H9 (cell line): ENCODE measurements around the gene HVCN1. TPM values are rescaled to one million over a fixed set of nuclear protein-coding genes. Genes with fewer than 3 reads are reported as not detected.

Experiments
- DNase-seq: peaks from one replicate; pipeline ENCODE4 v3.0.0-alpha.2; 2017
- H2AFZ ChIP-seq: one replicate; pipeline ENCODE4 v1.6.1; 2013; ENCODE audit warnings: mild to moderate bottlenecking, low read length, control low read depth, moderate library complexity
- H2AK5ac ChIP-seq: 2 replicates; pipeline ENCODE4 v1.6.1; 2013; ENCODE audit warnings: low read length, control low read depth, mixed read lengths; ENCODE audit not compliant: insufficient read length
- H2BK120ac ChIP-seq: one replicate; pipeline ENCODE4 v1.6.1; 2013; ENCODE audit warnings: low read depth, mild to moderate bottlenecking, low read length, control low read depth, inconsistent platforms; ENCODE audit not compliant: poor library complexity, severe bottlenecking
- H2BK12ac ChIP-seq: 2 replicates; pipeline ENCODE4 v1.6.1; 2013; ENCODE audit warnings: low read length, control low read depth, mixed read lengths, low read depth; ENCODE audit not compliant: insufficient read length
- H2BK15ac ChIP-seq: 2 replicates; pipeline ENCODE4 v1.6.1; 2013; ENCODE audit warnings: low read depth, low read length, control low read depth
- H2BK20ac ChIP-seq: one replicate; pipeline ENCODE4 v1.6.1; 2013; ENCODE audit warnings: low read depth, mild to moderate bottlenecking, low read length, control low read depth, inconsistent platforms; ENCODE audit not compliant: poor library complexity, severe bottlenecking
- H2BK5ac ChIP-seq: 2 replicates; pipeline ENCODE4 v1.6.1; 2013; ENCODE audit warnings: low read length, control low read depth, mixed read lengths; ENCODE audit not compliant: insufficient read length
- H3K14ac ChIP-seq: 2 replicates; pipeline ENCODE4 v1.6.1; 2013; ENCODE audit warnings: low read length, control low read depth; ENCODE audit not compliant: insufficient read depth
- H3K18ac ChIP-seq: 2 replicates; pipeline ENCODE4 v1.6.1; 2013; ENCODE audit warnings: low read depth, mild to moderate bottlenecking, mixed read lengths, low read length, control low read depth; ENCODE audit not compliant: insufficient read length
- H3K23ac ChIP-seq: 2 replicates; pipeline ENCODE4 v1.6.1; 2013; ENCODE audit warnings: low read length, control low read depth, mixed read lengths, low read depth; ENCODE audit not compliant: insufficient read length
- H3K23me2 ChIP-seq: 2 replicates; pipeline ENCODE4 v1.6.1; 2013; ENCODE audit warnings: low read depth, mild to moderate bottlenecking, mixed read lengths, low read length, control low read depth; ENCODE audit not compliant: insufficient read length, poor library complexity, severe bottlenecking
- H3K27ac ChIP-seq: 2 replicates; pipeline ENCODE4 v1.5.1; 2013; ENCODE audit warnings: low read length, control low read depth, mixed read lengths, low read depth; ENCODE audit not compliant: insufficient read length
- H3K27me3 ChIP-seq: 2 replicates; pipeline ENCODE4 v1.6.1; 2013; ENCODE audit warnings: low read length, control low read depth, inconsistent platforms; ENCODE audit not compliant: insufficient read depth
- H3K4ac ChIP-seq: 2 replicates; pipeline ENCODE4 v1.6.1; 2013; ENCODE audit warnings: low read depth, mild to moderate bottlenecking, control low read depth, inconsistent platforms, low read length, moderate library complexity
- H3K4me1 ChIP-seq: 2 replicates; pipeline ENCODE4 v1.6.1; 2013; ENCODE audit warnings: low read length, control low read depth, inconsistent platforms; ENCODE audit not compliant: insufficient read depth
- H3K4me2 ChIP-seq: 2 replicates; pipeline ENCODE4 v1.6.1; 2013; ENCODE audit warnings: low read length, control low read depth, mixed read lengths; ENCODE audit not compliant: insufficient read length, insufficient read depth
- H3K56ac ChIP-seq: 2 replicates; pipeline ENCODE4 v1.6.1; 2013; ENCODE audit warnings: low read depth, mild to moderate bottlenecking, mixed read lengths, low read length, control low read depth; ENCODE audit not compliant: insufficient read length
- H3K79me1 ChIP-seq: 2 replicates; pipeline ENCODE4 v1.6.1; 2013; ENCODE audit warnings: low read depth, mild to moderate bottlenecking, moderate library complexity, low read length, control low read depth, inconsistent platforms; ENCODE audit not compliant: insufficient read depth, poor library complexity, severe bottlenecking
- H3K79me2 ChIP-seq: 2 replicates; pipeline ENCODE4 v1.6.1; 2013; ENCODE audit warnings: low read length, control low read depth, inconsistent platforms; ENCODE audit not compliant: insufficient read depth
- H3K9ac ChIP-seq: 2 replicates; pipeline ENCODE4 v1.6.1; 2013; ENCODE audit warnings: low read length, control low read depth, mixed read lengths; ENCODE audit not compliant: insufficient read length; ENCODE audit errors: extremely low read depth
- H3K9me3 ChIP-seq: one replicate; pipeline ENCODE4 v1.6.1; 2013; ENCODE audit warnings: low read depth, low read length, inconsistent platforms; ENCODE audit not compliant: control insufficient read depth
- H3T11ph ChIP-seq: one replicate; pipeline ENCODE4 v1.6.1; 2013; ENCODE audit warnings: mild to moderate bottlenecking, low read length, control low read depth, inconsistent platforms
- H4K20me1 ChIP-seq: one replicate; pipeline ENCODE4 v1.6.1; 2013; ENCODE audit not compliant: control insufficient read depth, insufficient read length, insufficient read depth
- H4K5ac ChIP-seq: 2 replicates; pipeline ENCODE4 v1.6.1; 2013; ENCODE audit warnings: low read depth, mild to moderate bottlenecking, mixed read lengths, low read length, control low read depth; ENCODE audit not compliant: insufficient read length
- H4K8ac ChIP-seq: replicated peaks from 2 replicates; pipeline ENCODE4 v1.6.1; 2013; ENCODE audit warnings: low read length, control low read depth, mixed read lengths, low read depth; ENCODE audit not compliant: insufficient read length
- H4K91ac ChIP-seq: 2 replicates; pipeline ENCODE4 v1.6.1; 2013; ENCODE audit warnings: low read depth, mild to moderate bottlenecking, moderate library complexity, mixed read lengths, low read length, control low read depth; ENCODE audit not compliant: insufficient read length
- H3K27ac Mint-ChIP-seq, 3 experiments: 2 replicates in 2 of 3; 3 replicates in 1 of 3; pipeline ENCODE4 v1.8.0; 2020 to 2021; ENCODE audit warnings: mixed read lengths in 3 of 3, mild to moderate bottlenecking in 1 of 3, moderate library complexity in 1 of 3
- H3K27me3 Mint-ChIP-seq: 2 replicates; pipeline ENCODE4 v1.8.0; 2021; ENCODE audit warnings: low read depth, mild to moderate bottlenecking, moderate library complexity, mixed read lengths
- H3K36me3 Mint-ChIP-seq, 3 experiments: 2 replicates in 2 of 3; 3 replicates in 1 of 3; pipeline ENCODE4 v1.8.0; 2020 to 2021; ENCODE audit warnings: low read depth in 3 of 3, mixed read lengths in 3 of 3; ENCODE audit not compliant: insufficient read depth in 1 of 3
- H3K4me1 Mint-ChIP-seq, 2 experiments: 2 replicates each; pipeline ENCODE4 v1.8.0; 2020; ENCODE audit warnings: mixed read lengths in 2 of 2
- H3K4me3 Mint-ChIP-seq, 2 experiments: 2 replicates in 1 of 2; 3 replicates in 1 of 2; pipeline ENCODE4 v1.8.0; 2020 to 2021; ENCODE audit warnings: mild to moderate bottlenecking in 2 of 2, mixed read lengths in 2 of 2, moderate library complexity in 1 of 2
- H3K9me3 Mint-ChIP-seq, 2 experiments: 2 replicates in 1 of 2; 3 replicates in 1 of 2; pipeline ENCODE4 v1.8.0; 2020; ENCODE audit warnings: mild to moderate bottlenecking in 2 of 2, mixed read lengths in 2 of 2, moderate library complexity in 1 of 2
- WGBS: extraction: QIAGEN DNeasy Blood & Tissue Kit; methylation state at CpG from one replicate; pipeline ENCODE4 v1.1.7; 2013; ENCODE audit warnings: missing lambda C conversion rate, low lambda C conversion rate, mixed read lengths; ENCODE audit not compliant: insufficient read length; ENCODE audit errors: extremely low coverage; 5-methylcytosine and 5-hydroxymethylcytosine counted together
- total RNA-seq: library from RNA; stranded (reverse); gene quantifications from 2 replicates; pipeline ENCODE4 v1.2.1, GENCODE V29; 2021
- TF ChIP-seq, protein P1 (sequence below): fragments of 200-600 bp; sonication (generic); conservative IDR thresholded peaks from 3 replicates; pipeline ENCODE4 v1.8.0; 2021; ENCODE audit warnings: antibody characterized with exemption, mild to moderate bottlenecking

HVCN1 gene
- total RNA-seq, 1 experiment from 2014 or later, result 5.2 TPM

- Histone ChIP-seq H2BK12ac (no peak overlapping the region), H3K4me2 (no peak overlapping the region), H3T11ph (no peak overlapping the region), H3K18ac (no peak overlapping the region), H2BK20ac (no peak overlapping the region), H3K79me1 (no peaks in the 10 kb centered on the region), H3K9me3 (no peaks in the 10 kb centered on the region), H3K23me2 (no peaks in the 10 kb centered on the region), H4K5ac (no peak overlapping the region), H2AK5ac (no peak overlapping the region), H3K56ac (no peak overlapping the region), H4K20me1 (no peaks in the 10 kb centered on the region), H3K4ac (no peak overlapping the region), H3K9ac (no peak overlapping the region), H3K23ac (no peak overlapping the region), H3K27me3 (no peaks in the 10 kb centered on the region), H2BK120ac (no peak overlapping the region), H3K79me2 (no peaks in the 10 kb centered on the region), H2AFZ (no peak overlapping the region), H3K27ac (no peak overlapping the region), H2BK15ac (no peak overlapping the region), H2BK5ac (no peak overlapping the region), H4K91ac (no peak overlapping the region), H4K8ac (no peak overlapping the region), H3K4me1 (no peaks in the 10 kb centered on the region), H3K14ac (no peak overlapping the region)
- TF ChIP-seq, protein P1, sequence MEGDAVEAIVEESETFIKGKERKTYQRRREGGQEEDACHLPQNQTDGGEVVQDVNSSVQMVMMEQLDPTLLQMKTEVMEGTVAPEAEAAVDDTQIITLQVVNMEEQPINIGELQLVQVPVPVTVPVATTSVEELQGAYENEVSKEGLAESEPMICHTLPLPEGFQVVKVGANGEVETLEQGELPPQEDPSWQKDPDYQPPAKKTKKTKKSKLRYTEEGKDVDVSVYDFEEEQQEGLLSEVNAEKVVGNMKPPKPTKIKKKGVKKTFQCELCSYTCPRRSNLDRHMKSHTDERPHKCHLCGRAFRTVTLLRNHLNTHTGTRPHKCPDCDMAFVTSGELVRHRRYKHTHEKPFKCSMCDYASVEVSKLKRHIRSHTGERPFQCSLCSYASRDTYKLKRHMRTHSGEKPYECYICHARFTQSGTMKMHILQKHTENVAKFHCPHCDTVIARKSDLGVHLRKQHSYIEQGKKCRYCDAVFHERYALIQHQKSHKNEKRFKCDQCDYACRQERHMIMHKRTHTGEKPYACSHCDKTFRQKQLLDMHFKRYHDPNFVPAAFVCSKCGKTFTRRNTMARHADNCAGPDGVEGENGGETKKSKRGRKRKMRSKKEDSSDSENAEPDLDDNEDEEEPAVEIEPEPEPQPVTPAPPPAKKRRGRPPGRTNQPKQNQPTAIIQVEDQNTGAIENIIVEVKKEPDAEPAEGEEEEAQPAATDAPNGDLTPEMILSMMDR, result no peak
- Mint-ChIP-seq H3K36me3 (peaks cover 0 to 4% (median 0%) of the 10 kb centered on the region in 3 experiments; a peak in 2 of 7 replicates), H3K27ac (peak overlapping the region in 1 of 3 experiments; percentile 76; a peak in 3 of 7 replicates), H3K4me1 (peaks cover 4 to 5% of the 10 kb centered on the region in 2 experiments), H3K27me3 (no peaks in the 10 kb centered on the region), H3K9me3 (peaks cover 0 to 3% of the 10 kb centered on the region in 2 experiments; a peak in 2 of 5 replicates), H3K4me3 (no peak overlapping the region)
- WGBS, result no CpG with 5 or more reads among the region's 5 CpGs
- DNase-seq, result no peak
Measured at GRCh38 chr12:110677206-110677911, 11.6 kb downstream of the HVCN1 start.
